GM19452 (cell line): ENCODE data around the gene SVBP.

ENCODE experiments used
- ATAC-seq: cut with Tn5 transposase; IDR thresholded peaks from one replicate; pipeline ENCODE4 v1.9.1; 2021; ENCODE audit not compliant: unreplicated experiment

Gene SVBP

GRCh38 chr1:42765832-42766740 lies 51.1 kb downstream of the SVBP start:
- ATAC-seq: peak; percentile 27

- no peak for ATAC-seq
These were observed 51.9 kb downstream of the SVBP start for GRCh38 chr1:42765269-42765668.

GRCh38 chr1:42762269-42762668 lies 54.9 kb downstream of the SVBP start:
- no peak for ATAC-seq

GRCh38 chr1:42761567-42761966 lies 55.6 kb downstream of the SVBP start:
- no peak for ATAC-seq

- no peak for ATAC-seq
These were observed 58.1 kb downstream of the SVBP start for GRCh38 chr1:42759114-42759513.

GRCh38 chr1:42758641-42759040 lies 58.6 kb downstream of the SVBP start:
- ATAC-seq: no peak

- ATAC-seq: no peak
These were observed 59.3 kb downstream of the SVBP start for GRCh38 chr1:42757892-42758275.
